Smooth muscle cell of the brain vasculature (primary cell): ENCODE results near the gene TAT.
"Not testable (repeated sequence)": the region's sequence is repeated elsewhere in the genome, so short reads cannot be mapped to it uniquely, and the experiment has no call there.

Experiments used
- DNase-seq: peaks from one replicate; pipeline ENCODE4 v3.0.0-alpha.2; 2012; ENCODE audit warnings: low read depth, low spot score

Gene TAT

DNA sequence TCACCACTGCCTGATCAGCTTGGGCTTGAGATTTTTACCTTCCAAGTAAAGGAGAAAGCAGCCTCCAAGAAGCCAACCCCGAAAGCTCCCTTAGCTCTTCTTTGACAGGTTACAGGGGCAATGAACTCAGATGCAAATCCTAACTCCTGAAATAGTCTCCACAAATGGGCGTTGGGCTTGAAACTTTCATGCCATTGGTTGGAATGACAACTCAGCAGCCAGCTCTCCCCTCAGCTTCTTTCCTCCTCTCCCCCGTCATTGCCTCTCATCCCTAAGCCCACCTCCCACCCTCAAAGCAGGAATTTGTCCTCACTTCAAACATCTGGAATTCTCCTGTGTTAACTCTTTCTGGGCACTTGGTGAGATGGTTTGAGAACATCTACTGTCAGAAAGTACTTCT lies at the start of gene TAT:
Gene TAT, minus strand, starts transcription at position 122 of the 400 bp plus-strand sequence. CDS start 677 bp downstream, outside the sequence.
- DNase-seq: no peak

DNA sequence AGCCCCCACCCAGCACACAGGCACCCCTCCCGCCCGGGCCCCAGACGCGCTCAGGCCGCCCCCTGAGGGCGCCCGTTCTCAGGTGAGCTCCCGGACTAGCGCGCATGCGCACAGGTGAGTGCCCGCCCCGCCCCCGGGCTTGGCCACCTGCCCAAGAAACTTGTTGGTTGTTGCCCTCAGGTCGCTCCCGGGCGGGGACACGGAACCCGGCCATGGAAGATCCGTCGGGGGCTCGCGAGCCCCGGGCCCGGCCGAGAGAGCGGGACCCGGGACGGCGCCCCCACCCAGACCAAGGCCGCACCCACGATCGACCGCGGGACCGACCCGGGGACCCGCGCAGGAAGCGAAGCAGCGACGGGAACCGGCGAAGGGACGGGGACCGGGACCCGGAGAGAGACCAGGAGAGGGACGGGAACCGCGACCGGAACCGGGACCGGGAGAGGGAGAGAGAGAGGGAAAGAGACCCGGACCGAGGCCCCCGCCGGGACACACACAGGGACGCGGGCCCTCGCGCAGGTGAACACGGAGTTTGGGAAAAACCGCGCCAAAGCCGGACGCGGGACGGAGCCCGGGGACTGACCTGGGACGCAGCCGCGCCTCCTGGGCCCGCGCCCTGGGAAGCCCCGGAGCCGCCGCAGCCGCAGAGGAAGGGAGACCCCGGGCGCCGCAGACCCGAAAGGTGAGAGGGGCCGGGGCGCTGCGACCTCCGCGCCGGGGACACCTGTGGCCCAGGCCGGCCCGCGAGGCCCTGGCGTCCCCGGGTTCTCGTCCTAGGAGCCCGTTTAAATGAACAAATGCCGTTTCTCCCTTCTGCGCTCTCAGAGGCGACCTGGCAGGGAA lies 49.3 kb upstream of the TAT start, which contains the start of gene MARVELD3:
Gene MARVELD3, plus strand, starts transcription at position 167 of the 840 bp plus-strand sequence. Its CDS starts 46 bp downstream, at position 213.
- DNase-seq: no peak

DNA sequence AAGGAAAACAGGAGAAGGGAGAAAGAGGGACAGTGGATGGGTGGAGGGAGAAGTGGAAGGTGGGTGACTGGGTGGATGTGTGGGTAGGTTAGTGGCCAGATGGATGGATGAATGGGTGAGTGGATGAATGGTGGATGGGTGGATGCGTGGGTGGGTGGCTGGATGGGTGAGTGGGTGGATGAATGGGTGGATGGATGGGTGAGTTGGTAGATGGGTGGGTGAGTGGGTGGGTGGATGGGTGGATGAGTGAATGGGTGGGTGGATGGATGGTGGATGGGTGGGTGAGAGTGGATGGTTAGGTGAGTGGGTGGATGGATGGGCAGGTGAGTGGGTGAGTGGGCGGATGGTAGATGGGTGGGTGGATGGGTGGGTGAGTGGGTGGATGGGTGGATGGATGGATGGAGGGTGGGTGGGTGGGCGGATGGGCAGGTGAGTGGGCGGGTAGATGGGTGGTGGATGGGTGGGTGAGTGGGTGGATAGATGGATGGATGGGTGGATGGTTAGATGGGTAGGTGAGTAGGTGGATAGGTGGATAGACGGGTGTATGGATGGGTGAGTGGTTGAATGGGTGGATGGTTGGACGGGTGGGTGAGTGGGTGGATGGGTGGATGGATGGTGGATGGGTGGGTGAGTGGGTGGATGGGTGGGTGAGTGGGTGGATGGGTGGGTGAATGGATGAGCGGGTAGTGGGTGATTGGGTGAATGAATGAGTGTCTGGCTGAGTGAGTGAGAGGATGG lies 48.4 kb upstream of the TAT start:
- DNase-seq: no peak

DNA sequence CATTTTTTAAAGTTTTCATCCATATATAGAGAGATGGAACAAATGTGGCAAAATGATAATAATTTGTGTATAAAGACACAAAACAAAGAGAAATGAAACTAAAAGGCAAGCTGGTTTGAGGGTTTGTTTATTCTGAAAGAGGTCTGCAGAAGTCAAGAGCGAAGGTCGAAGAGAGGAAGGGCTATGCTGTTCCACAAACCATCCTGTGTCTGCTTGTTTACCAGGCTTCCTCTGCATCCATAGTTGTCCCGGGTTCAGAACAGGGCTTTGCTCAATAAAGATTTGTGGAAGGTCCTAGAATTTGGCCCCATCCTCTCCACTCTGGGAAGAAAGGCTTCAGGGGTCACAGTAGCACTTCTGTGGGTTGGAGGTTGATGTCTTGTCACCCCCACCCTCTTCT lies 46.7 kb upstream of the TAT start:
- DNase-seq: no peak

DNA sequence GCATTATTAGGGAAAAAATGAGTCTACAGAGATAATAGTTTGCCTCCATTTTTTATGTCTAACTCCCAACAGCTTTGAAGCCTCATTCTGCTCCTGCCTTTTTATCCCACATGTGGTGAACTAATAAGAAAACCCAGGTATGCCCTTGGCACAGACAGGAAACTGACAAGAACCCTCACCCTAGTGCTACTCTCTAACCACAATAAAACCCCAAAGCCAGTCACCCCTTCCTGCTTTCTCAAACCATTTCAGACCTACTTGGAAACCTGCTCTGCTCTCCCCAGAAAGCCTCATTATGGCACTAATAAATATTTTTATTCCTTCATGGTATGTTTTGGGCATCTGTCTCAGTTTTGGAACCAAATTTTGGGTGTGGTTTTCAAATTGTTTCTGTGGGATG lies 45.2 kb upstream of the TAT start:
- DNase-seq: no peak

DNA sequence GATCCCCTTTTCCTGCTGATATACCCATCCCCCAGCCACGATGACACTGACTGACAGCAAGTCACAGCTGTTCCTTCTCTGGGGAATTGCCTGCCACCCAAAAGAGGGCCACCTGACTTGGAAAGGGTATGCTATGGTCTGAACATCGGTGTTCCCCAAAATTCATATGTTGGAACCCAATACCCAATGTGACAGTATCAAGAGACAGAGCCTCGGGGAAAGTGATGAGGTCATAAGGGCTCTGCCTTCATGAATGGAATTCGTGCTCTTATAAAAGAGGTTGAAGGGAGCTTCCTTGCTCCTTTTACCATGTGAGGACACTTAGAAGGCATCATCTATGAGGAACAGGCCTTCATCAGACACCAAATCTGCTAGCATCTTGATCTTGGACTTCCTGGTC lies 41.5 kb upstream of the TAT start:
- no peak for DNase-seq

DNA sequence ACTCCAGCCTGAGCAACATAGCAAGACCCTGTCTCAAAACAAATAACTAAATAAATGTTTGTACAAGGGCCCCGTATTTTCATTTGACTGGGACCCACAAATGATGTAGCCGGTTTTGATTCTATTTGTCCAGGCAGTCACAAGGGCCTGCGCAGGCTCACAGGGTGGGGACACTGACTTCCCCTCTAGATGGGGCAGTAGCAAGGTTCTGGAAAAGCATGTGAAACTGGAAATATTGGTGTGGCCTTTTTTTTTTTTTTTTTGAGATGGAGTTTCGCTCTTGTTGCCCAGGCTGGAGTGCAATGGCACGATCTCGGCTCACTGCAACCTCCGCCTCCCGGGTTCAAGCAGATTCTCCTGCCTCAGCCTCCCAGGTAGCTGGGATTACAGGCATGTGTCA lies 38.1 kb upstream of the TAT start:
- not testable (repeated sequence) for DNase-seq

DNA sequence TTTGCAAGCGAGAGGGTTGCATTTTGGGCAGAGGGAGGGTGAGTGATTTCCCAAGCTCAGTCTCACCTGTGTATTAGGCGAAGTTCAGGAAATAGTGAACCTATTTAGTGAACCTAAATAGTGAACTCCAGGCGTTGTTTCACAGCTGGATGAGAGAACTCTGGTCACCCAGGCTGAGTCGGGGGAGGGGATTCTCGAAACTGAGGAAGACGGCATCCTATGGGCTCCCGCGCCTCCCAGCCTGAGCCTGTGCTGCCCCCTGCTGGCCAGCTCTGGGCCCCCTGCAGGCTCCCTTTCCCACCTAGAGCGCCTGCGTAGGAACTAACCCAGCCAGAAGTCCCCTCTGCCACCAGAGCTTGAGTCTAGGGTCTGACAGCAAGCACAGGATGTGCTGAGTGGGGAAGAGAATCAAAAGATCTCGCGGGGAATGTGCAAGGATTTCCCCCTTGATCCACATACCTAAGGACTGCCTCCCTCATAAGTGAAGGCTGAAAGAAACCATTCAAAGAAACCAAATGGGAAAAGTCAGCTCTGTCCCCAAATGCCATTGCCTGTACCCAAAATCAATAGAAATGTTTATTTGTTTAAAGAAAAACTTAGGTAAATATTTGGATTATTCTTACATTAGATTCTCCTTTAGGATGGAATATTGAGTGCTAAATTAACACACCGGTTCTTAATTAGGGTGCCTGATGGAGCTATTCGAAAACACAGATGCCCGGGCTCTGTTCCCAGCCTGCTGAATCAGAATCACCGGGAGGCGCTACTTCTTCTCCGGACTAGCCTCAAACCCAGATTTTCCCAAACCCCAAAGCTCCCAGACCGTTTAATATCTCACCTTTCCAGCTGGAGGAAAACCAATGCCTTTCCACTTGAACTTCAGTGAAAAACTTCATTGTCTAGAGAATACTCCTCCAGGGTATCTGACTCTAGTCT lies 34.3 kb upstream of the TAT start:
- no peak for DNase-seq

DNA sequence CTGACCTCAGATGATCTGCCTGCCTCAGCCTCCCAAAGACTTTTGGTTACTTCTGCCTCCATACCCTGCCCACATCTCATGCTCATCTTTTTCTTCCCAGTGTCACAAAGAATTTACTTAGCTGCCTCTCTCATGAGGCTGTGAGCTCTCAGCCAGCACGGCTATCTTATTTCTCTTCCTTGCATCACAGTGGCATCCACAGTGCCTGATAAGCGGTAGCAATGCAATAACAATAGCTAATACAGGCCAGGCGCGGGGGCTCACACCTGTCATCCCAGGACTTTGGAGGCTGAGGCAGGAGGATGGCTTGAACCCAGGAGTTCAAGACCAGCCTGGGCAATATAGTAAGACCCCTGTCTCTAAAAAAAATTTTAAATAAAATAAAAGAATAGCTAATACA lies 33.6 kb upstream of the TAT start:
- DNase-seq: no peak

DNA sequence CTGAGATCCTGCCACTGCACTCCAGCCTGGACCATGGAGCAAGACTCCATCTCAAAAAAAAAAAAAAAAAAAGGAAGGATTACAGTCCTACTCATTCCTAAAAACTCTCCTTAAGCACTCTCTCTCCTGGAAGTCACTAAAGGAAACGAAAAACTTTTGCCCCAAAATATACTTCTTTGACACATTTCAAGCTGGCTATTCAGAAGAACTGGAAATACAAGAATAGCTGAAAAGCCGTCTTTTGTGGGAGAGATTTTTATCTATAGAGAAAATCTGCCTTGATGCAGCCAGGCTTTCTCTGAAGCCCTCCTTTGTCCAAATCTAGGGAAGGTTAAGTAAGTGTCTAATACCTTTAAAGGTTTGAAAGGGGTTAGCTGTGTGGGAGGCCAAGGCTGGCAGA lies 32.2 kb upstream of the TAT start:
- DNase-seq: no peak

DNA sequence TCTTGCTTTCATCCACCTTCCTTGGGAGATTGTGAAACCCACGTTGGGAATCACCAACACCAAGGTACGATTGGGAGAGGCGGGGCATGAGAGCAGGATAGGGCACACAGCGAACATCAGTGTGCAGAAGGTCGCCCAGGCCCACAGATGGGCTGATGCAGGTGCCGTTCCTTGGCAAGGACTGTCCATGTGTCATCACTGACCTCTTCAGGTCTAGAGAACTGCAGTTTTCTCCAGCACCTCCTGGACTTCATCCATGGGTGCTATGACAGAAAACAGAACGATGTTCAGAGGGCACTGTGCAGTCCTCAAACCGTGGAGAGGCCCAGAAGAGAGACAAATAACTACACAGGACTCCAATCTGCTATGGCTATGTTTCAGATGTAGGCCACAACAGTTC lies 23.9 kb upstream of the TAT start:
- DNase-seq: no peak

DNA sequence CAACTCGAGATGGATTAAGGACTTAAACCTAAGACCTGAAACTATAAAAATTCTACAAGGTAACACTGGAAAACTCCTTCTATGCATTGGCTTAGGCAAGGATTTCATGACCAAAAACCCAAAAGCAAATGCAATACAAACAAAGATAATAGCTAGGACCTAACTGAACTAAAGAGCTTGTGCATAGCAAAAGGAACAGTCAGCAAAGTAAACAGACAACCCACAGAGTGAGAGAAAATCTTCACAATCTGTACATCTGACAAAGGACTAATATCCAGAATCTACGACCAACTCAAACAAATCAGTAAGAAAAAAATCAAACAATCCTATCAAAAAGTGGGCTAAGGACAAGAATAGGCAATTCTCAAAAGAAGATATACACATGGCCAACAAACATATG lies 21.5 kb upstream of the TAT start:
- not testable (repeated sequence) for DNase-seq

DNA sequence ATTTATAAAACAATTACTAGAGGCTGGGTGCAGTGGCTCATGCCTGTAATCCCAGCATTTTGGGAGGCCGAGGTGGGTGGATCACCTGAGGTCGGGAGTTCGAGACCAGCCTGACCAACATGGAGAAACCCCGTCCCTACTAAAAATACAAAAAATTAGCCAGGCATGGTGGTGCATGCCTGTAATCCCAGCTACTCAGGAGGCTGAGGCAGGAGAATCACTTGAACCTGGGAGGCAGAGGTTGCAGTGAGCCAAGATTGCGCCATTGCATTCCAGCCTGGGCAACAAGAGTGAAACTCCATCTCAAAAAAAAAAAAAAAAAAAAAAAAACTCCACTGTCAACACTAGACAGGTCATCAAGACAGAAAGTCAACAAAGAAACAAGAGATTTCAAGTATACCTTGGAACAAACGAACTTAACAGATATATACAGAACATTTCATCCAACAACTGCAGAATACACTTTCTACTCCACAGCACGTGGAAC lies 18.5 kb upstream of the TAT start:
- DNase-seq: not testable (repeated sequence)

DNA sequence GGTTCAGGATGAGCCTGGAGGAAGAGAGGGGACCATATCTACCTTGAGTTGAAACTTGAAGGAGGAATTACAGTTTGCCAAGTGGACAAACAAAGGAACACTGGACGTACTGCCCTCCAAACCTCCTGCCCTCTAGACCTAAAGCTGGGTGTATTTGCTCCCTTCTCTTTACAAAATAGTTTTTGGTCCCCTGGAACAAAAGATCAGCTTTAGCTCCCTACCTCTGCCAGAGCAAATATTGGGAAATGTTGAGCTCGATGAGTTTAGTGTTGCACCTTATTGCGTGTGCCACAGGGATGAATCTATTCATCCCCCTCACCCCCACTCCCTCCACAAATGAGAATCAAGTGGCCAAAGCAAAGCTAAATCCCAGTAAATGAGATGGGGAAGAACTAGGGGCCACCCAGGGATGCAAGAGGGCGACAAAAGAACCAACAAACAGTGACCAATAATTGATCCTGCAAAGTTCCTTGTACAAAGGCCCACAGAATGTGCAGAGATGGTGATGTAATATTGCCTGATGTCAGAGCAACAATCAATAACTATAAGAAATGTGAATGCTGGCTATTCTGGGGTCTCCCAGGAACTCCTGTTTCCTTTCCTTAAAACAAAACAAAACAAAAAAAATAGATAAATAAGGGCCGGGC lies 17.2 kb upstream of the TAT start:
- no peak for DNase-seq

DNA sequence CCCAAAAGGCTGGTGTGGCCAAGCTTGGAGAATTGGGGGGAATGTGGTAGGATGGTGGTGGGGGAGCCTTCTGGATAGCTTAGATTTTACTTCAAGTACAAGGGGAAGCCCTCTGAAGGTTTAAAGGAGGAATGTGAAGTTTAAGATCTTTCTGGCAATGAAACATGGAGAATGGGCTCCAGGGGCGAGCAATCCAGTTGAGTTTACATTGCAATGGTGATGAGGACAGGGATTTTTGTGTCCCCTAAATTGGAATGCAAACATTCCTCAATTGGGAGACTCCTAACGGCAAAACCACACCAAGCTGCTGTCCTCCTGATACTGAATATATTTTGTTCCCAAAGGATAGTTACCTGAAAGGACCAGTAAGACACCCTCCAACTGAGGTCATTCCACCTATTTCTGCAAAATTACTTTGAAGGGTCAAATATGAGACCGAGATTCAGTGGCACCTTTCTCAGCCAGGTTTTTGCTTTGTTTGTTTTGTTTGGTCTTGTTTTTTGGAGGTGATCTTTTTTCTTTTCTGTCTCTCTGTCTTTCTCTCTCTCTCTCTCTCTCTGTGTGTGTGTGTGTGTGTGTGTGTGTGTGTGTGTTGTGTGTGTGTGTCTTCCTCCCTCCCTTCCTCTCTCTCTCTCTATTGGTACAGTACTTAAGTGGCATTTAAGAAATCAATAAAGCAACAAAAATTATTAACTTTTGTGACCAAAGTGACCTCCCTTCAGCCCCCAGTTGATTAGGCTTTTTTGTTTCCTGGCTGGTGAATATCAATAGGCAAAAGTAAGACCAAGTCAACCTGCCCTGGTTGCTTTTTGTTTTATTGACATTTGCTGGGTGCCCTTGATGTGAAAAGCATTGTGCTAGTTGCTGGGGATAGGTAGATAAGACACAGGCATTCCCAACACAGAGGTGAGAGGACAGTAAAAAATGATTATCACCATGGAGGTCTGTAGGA lies 16.4 kb upstream of the TAT start:
- DNase-seq: no peak

DNA sequence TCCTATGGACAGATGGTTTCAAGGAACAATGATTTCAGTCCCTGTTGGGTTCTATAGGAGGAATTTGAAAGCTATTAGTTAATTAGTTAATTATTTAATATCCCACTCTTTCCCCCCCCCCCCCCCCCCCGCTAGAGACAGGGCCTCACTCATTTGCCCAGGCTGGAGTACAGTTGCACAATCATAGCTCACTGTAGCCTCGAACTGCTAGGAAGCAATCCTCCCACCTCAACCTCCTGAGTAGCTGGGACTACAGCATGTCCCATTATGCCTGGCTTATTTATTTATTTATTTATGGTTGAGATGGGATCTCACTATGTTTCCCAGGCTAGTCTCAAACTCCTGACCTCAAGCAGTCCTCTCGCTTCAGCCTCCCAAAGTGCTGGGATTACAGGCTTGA lies 15.0 kb upstream of the TAT start:
- no peak for DNase-seq

DNA sequence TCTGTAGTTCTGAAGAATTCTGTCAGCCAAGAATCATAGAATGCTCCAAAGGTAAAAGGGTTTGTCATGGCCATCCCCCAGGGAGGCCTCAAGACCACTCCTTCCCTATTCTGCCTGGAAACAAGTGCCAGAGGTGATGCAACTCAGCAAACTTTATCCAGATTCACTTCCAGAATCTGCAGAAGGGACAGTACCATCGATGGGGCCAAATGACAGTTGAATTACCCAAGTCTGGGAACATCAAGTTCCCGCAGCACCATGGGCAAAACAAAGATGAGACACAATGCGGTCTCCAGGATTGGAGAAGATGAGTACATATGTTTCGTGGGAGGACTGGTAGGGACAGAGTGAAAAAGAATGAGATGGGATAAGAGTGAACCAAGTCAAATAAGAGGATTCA lies 13.7 kb upstream of the TAT start:
- no peak for DNase-seq

DNA sequence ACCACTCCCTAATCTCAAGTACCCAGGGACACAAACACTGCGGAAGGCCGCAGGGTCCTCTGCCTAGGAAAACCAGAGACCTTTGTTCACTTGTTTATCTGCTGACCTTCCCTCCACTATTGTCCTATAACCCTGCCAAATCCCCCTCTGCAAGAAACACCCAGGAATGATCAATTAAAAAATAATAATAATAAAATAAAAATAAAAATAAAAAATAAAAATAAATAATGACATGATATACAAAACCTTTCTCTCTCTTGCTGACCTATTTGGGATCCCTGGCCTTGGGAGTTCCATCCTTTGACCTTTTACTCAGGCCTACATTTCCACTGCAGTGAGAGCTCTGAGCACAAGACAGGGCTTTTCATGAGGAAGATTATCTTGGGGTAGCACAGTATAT lies 13.2 kb upstream of the TAT start:
- DNase-seq: not testable (repeated sequence)

DNA sequence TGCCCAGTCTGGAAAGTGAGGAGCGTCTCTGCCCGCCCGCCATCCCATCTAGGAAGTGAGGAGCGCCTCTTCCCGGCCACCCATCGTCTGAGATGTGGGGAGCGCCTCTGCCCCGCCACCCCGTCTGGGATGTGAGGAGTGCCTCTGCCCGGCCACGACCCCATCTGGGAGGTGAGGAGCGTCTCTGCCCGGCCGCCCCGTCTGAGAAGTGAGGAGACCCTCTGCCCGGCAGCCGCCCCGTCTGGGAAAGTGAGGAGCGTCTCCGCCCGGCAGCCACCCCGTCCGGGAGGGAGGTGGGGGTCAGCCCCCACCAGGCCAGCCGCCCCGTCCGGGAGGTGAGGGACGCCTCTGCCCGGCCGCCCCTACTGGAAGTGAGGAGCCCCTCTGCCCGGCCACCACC lies 12.4 kb upstream of the TAT start:
- DNase-seq: not testable (repeated sequence)

DNA sequence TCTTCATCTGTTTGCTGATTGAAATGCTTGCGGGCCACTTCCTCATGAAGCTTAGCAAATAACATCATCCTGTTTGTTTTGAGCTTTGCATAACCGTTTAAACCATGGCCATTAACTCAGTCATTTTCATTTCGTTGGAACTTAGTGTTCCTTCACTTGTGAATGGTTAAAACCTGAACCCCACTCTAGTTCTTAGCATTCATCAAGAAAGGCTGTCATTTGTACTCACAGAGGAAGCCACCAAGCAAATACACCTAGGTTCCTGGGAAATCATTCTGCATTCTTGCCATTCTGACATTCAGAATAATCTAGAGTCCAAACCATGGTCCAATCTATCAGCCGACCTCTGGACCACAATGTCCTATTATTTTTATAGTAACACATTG lies 8.4 kb upstream of the TAT start:
- DNase-seq: no peak
